ENCODE results near the gene COL9A2.

COL9A2 gene

GRCh38 chr1:40273547-40274166 lies 43.4 kb downstream of the COL9A2 start:
- no peak overlapping the region for H3K27ac ChIP-seq (ENCODE audit: low read depth, low read length, severe bottlenecking)
- peaks cover 83% of the 10 kb centered on the region for H3K36me3 ChIP-seq (ENCODE audit: control insufficient read depth, insufficient read depth, low read length)
- H3K4me1 ChIP-seq (ENCODE audit: control insufficient read depth, insufficient read depth, low read length, poor library complexity, severe bottlenecking) = no peaks in the 10 kb centered on the region
- H3K4me3 ChIP-seq (ENCODE audit: extremely low read depth, insufficient read depth, low read length, poor library complexity, severe bottlenecking) = no peak overlapping the region
- no peaks in the 10 kb centered on the region for H3K9me3 ChIP-seq (ENCODE audit: control insufficient read depth, low read length)
- 83% methylated on average over 1 of the region's 4 CpGs; no CpG with 5 or more reads in 1 of the 2 experiments for WGBS, 2 experiments (ENCODE audit: insufficient coverage in 2 of 2)

- Histone ChIP-seq H3K36me3 (ENCODE audit: control insufficient read depth, insufficient read depth, low read length) (peaks cover 83% of the 10 kb centered on the region), H3K4me1 (ENCODE audit: control insufficient read depth, insufficient read depth, low read length, poor library complexity, severe bottlenecking) (no peaks in the 10 kb centered on the region), H3K9me3 (ENCODE audit: control insufficient read depth, low read length) (no peaks in the 10 kb centered on the region), H3K4me3 (ENCODE audit: extremely low read depth, insufficient read depth, low read length, poor library complexity, severe bottlenecking) (no peak overlapping the region), H3K27ac (ENCODE audit: low read depth, low read length, severe bottlenecking) (no peak overlapping the region)
- 93% methylated on average over 2 of the region's 3 CpGs; no CpG with 5 or more reads in 1 of the 2 experiments for WGBS, 2 experiments (ENCODE audit: insufficient coverage in 2 of 2)
Measured at GRCh38 chr1:40272653-40273213, 44.4 kb downstream of the COL9A2 start.

GRCh38 chr1:40270152-40270834 lies 46.8 kb downstream of the COL9A2 start:
- H3K36me3 ChIP-seq (ENCODE audit: control insufficient read depth, insufficient read depth, low read length) = peaks cover 89% of the 10 kb centered on the region
- no peak overlapping the region for H3K27ac ChIP-seq (ENCODE audit: low read depth, low read length, severe bottlenecking)
- H3K4me1 ChIP-seq (ENCODE audit: control insufficient read depth, insufficient read depth, low read length, poor library complexity, severe bottlenecking) = no peaks in the 10 kb centered on the region
- WGBS, 2 experiments (ENCODE audit: insufficient coverage in 2 of 2) = 80 to 100% methylated on average over 2 to 3 of the region's 3 CpGs
- no peak overlapping the region for H3K4me3 ChIP-seq (ENCODE audit: extremely low read depth, insufficient read depth, low read length, poor library complexity, severe bottlenecking)
- no peaks in the 10 kb centered on the region for H3K9me3 ChIP-seq (ENCODE audit: control insufficient read depth, low read length)

- Histone ChIP-seq H3K9me3 (ENCODE audit: control insufficient read depth, low read length) (no peaks in the 10 kb centered on the region), H3K4me1 (ENCODE audit: control insufficient read depth, insufficient read depth, low read length, poor library complexity, severe bottlenecking) (no peaks in the 10 kb centered on the region), H3K4me3 (ENCODE audit: extremely low read depth, insufficient read depth, low read length, poor library complexity, severe bottlenecking) (no peak overlapping the region), H3K27ac (ENCODE audit: low read depth, low read length, severe bottlenecking) (no peak overlapping the region), H3K36me3 (ENCODE audit: control insufficient read depth, insufficient read depth, low read length) (peaks cover 94% of the 10 kb centered on the region)
Measured at GRCh38 chr1:40268211-40268610, 48.9 kb downstream of the COL9A2 start.

DNA sequence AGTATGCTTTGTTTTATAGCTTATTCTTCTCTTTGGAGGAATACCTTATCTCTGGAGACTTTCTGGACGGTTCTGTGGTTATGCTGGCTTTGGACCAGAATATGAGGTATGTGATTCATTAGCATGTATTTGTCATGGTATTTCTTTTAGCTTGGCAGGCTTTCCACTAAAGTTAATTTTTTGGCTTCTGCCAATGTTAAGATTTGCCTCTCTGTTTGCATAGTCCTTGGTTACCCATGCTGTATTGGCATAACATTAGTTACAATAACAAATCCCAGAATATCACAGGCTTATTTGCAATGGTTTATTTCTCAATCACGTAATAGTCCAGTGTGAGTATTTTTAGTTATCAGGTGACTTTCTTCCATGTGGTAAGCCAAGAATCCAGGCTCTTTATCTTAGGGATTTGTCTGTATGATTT lies 49.3 kb downstream of the COL9A2 start:
- H3K4me3 ChIP-seq (ENCODE audit: extremely low read depth, insufficient read depth, low read length, poor library complexity, severe bottlenecking) = no peak overlapping the region
- H3K9me3 ChIP-seq (ENCODE audit: control insufficient read depth, low read length) = no peaks in the 10 kb centered on the region
- H3K4me1 ChIP-seq (ENCODE audit: control insufficient read depth, insufficient read depth, low read length, poor library complexity, severe bottlenecking) = no peaks in the 10 kb centered on the region
- WGBS, 2 experiments (ENCODE audit: insufficient coverage in 2 of 2) = no CpG with 5 or more reads among the region's 2 CpGs
- H3K27ac ChIP-seq (ENCODE audit: low read depth, low read length, severe bottlenecking) = no peak overlapping the region
- H3K36me3 ChIP-seq (ENCODE audit: control insufficient read depth, insufficient read depth, low read length) = peaks cover 96% of the 10 kb centered on the region

DNA sequence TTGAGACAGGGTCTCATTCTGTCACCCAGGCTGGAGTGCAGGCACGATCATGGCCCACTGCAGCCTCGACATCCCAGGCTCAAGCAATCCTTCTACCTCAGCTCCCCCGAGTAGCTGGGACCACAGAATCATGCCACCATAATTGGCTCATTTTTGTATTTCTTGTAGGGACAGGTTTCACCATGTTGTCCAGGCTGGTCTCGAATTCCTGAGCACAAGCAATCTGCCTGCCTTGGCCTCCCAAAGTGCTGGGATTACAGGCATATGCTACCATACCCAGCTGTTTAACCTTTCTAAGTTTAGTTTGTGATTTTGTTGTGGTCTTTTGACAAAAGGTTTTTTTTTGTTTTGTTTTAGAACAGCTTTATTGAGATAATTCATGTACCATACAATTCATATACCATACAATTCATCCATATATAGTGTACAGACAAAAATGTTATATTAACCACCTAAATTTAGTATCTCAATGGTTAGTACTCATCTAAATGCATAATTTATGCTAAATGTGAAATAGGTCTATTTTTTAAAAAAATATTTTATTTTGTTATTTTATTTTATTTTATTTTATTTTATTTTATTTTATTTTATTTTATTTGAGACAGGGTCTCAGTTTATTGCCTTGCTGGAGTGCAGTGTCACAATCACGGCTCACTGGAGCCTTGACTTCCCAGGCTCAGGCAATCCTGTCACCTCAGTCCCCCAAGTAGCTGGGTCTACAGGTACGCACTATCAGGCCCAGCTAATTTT lies 50.1 kb downstream of the COL9A2 start:
- H3K27ac ChIP-seq (ENCODE audit: low read depth, low read length, severe bottlenecking) = no peak overlapping the region
- H3K9me3 ChIP-seq (ENCODE audit: control insufficient read depth, low read length) = no peaks in the 10 kb centered on the region
- peaks cover 96% of the 10 kb centered on the region for H3K36me3 ChIP-seq (ENCODE audit: control insufficient read depth, insufficient read depth, low read length)
- H3K4me3 ChIP-seq (ENCODE audit: extremely low read depth, insufficient read depth, low read length, poor library complexity, severe bottlenecking) = no peak overlapping the region
- no peaks in the 10 kb centered on the region for H3K4me1 ChIP-seq (ENCODE audit: control insufficient read depth, insufficient read depth, low read length, poor library complexity, severe bottlenecking)
- WGBS, 2 experiments (ENCODE audit: insufficient coverage in 2 of 2) = 88 to 90% methylated on average over 3 to 5 of the region's 6 CpGs

GRCh38 chr1:40265919-40266318 lies 51.2 kb downstream of the COL9A2 start:
- Histone ChIP-seq H3K27ac (ENCODE audit: low read depth, low read length, severe bottlenecking) (no peak overlapping the region), H3K36me3 (ENCODE audit: control insufficient read depth, insufficient read depth, low read length) (peaks cover 96% of the 10 kb centered on the region)

DNA sequence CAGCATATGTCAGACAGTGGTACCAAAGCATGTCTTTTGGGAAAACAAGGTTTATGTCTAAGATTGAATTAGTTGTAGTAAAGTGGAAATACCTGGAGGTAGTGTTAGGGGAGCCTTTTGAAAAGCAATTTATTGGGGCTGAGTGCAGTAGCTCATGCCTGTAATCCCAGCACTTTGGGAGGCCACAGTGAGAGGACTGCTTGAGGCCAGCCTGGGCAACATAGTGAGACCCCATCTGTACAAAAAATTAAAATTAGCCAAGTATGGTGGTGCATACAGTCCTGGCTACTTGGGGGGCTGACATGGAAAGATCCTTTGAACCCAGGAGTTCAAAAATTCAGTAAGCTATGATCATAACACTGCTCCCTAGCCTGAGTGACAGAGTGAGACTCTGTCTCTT lies 51.8 kb downstream of the COL9A2 start:
- H3K36me3 ChIP-seq (ENCODE audit: control insufficient read depth, insufficient read depth, low read length) = peaks cover 96% of the 10 kb centered on the region
- no peaks in the 10 kb centered on the region for H3K4me1 ChIP-seq (ENCODE audit: control insufficient read depth, insufficient read depth, low read length, poor library complexity, severe bottlenecking)
- no peak overlapping the region for H3K4me3 ChIP-seq (ENCODE audit: extremely low read depth, insufficient read depth, low read length, poor library complexity, severe bottlenecking)
- H3K9me3 ChIP-seq (ENCODE audit: control insufficient read depth, low read length) = no peaks in the 10 kb centered on the region
- H3K27ac ChIP-seq (ENCODE audit: low read depth, low read length, severe bottlenecking) = no peak overlapping the region

More at GRCh38 chr1:40265919-40266318, 51.2 kb downstream of the COL9A2 start:
- Histone ChIP-seq H3K4me1 (ENCODE audit: control insufficient read depth, insufficient read depth, low read length, poor library complexity, severe bottlenecking) (no peaks in the 10 kb centered on the region), H3K9me3 (ENCODE audit: control insufficient read depth, low read length) (no peaks in the 10 kb centered on the region), H3K4me3 (ENCODE audit: extremely low read depth, insufficient read depth, low read length, poor library complexity, severe bottlenecking) (no peak overlapping the region)

DNA sequence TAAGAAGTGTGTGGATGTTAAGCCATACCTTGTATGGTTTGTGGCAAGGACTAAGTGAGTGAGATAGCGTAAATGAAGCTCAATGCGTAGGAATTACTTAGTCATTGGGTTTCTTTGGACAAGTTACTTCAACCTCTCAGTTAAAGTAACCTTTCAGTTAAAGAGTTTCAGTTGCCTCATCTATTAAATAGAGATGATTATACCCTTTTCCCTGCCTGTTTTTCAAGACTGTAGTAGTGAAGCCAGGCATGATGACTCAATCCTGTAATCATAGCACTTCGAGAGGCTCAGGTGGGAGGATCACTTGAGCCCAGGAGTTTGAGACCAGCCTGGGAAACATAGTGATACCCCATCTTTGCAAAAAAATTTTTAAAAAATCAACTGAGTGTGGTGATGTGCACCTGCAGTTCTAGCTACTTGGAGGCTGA lies 52.7 kb downstream of the COL9A2 start:
- Histone ChIP-seq H3K36me3 (ENCODE audit: control insufficient read depth, insufficient read depth, low read length) (peaks cover 96% of the 10 kb centered on the region), H3K27ac (ENCODE audit: low read depth, low read length, severe bottlenecking) (no peak overlapping the region)
- WGBS, 2 experiments (ENCODE audit: insufficient coverage in 2 of 2) = 74 to 93% methylated on average over 2 of the region's 3 CpGs

DNA sequence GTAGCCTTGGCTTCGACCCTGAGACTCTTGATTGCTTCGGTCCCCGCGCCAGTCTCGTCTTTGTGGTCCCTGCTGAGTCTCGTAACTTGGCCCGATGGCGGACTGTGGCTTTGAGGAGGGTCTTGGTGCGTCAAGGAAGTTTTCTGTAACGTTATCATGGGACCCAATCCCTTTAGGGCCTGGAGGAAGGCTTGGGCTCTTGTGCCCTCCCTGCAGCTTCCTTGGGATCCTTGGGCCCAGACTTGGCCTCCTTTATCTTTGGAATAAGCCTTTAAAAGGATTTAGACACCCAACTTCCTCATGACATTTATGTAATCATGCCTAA lies 58.7 kb downstream of the COL9A2 start:
- H3K4me1 ChIP-seq (ENCODE audit: control insufficient read depth, insufficient read depth, low read length, poor library complexity, severe bottlenecking) = no peaks in the 10 kb centered on the region
- peak overlapping the region; percentile 95 for H3K4me3 ChIP-seq (ENCODE audit: extremely low read depth, insufficient read depth, low read length, poor library complexity, severe bottlenecking)
- no peaks in the 10 kb centered on the region for H3K9me3 ChIP-seq (ENCODE audit: control insufficient read depth, low read length)
- peak overlapping the region; percentile 74 for H3K27ac ChIP-seq (ENCODE audit: low read depth, low read length, severe bottlenecking)
- WGBS, 2 experiments (ENCODE audit: insufficient coverage in 2 of 2) = 0% methylated on average over 8 to 10 of the region's 10 CpGs
- H3K36me3 ChIP-seq (ENCODE audit: control insufficient read depth, insufficient read depth, low read length) = peaks cover 42% of the 10 kb centered on the region

More for the DNA sequence above, 52.7 kb downstream of the COL9A2 start:
- Histone ChIP-seq H3K4me1 (ENCODE audit: control insufficient read depth, insufficient read depth, low read length, poor library complexity, severe bottlenecking) (no peaks in the 10 kb centered on the region), H3K4me3 (ENCODE audit: extremely low read depth, insufficient read depth, low read length, poor library complexity, severe bottlenecking) (no peak overlapping the region), H3K9me3 (ENCODE audit: control insufficient read depth, low read length) (no peaks in the 10 kb centered on the region)
